ENCODE measurements around the gene MEGF11.

DNA sequence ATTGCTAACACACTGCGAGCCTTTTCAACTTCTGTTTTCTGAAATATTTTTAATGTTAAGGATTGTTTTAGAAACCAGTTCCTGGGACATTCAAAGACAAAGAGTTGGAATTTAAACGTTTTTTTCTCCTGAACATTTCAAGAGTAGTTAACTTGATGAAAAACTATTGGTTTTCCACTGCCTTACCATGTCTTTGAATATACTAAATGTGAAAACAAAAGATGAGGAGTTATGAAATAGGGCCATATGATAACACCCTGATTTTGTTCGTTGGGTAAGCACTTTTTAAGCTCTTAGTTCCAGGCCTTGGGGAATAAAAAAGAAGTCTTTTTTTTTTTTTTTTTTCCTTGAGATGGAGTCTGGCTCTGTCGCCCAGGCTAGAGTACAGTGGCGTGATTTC is 42.6 kb upstream of the MEGF11 start:
- no peak for TF ChIP-seq CTCF (IDR thresholded peaks at IDR 0.05)
- TF ChIP-seq EP300 (IDR thresholded peaks at IDR 0.05): no peak
